ENCODE results near the gene TNNT1.

TNNT1 gene

DNA sequence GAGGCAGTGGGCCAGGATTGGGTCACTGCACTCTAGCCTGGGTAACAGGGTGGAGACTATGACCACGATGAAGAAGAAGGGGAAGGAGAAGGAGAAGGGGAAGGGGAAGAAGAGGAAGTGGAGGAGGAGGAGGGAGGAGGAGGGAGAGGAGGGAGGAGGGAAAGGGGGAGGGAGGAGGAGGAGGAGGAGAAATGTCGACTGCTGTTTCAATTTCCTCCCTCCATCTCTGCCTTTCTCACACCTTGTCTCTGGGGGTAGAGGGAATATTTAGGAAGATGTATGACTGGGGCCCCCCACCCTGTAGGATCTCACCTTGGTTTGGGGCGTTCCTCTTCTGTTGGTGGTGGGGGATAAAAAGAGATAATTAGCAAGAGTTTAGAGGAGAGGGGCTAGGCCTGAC lies 3.8 kb downstream of the TNNT1 start:
- DNase-seq, result no peak
- TF ChIP-seq POLR2A (IDR thresholded peaks at IDR 0.05; ENCODE audit: low read length) (no peak), GATA1 (IDR thresholded peaks at IDR 0.05; ENCODE audit: low read depth, low read length) (no peak)

DNA sequence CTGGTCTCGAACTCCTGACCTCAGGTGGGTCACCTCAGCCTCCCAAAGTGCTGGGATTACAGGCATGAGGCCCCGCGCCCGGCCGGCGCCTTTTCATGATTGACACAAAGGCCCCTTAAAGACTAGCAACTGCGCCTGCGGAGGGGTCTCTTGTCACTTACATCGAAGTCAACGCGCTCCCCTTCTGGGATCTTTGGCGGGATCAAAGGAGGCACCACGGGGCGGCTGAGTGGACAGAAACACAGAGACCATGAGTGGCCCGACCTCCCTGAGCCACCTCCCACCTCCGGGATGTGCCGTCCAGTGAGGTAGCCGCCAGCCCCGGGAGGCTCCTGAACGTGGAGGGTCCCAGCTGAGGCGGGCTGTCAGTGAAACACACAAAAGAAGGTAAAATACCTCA lies 7.3 kb downstream of the TNNT1 start:
- no peak for DNase-seq
- TF ChIP-seq POLR2A (IDR thresholded peaks at IDR 0.05; ENCODE audit: low read length), result no peak
- TF ChIP-seq GATA1 (IDR thresholded peaks at IDR 0.05; ENCODE audit: low read depth, low read length), result no peak

GRCh38 chr19:55137915-55138314 lies 11.1 kb downstream of the TNNT1 start:
- no peak for DNase-seq
- no peak for TF ChIP-seq POLR2A (IDR thresholded peaks at IDR 0.05; ENCODE audit: low read length)
- TF ChIP-seq GATA1 (IDR thresholded peaks at IDR 0.05; ENCODE audit: low read depth, low read length), result no peak

GRCh38 chr19:55136399-55137102 lies 12.5 kb downstream of the TNNT1 start:
- DNase-seq, result no peak
- TF ChIP-seq GATA1 (IDR thresholded peaks at IDR 0.05; ENCODE audit: low read depth, low read length) (no peak), POLR2A (IDR thresholded peaks at IDR 0.05; ENCODE audit: low read length) (no peak)

DNA sequence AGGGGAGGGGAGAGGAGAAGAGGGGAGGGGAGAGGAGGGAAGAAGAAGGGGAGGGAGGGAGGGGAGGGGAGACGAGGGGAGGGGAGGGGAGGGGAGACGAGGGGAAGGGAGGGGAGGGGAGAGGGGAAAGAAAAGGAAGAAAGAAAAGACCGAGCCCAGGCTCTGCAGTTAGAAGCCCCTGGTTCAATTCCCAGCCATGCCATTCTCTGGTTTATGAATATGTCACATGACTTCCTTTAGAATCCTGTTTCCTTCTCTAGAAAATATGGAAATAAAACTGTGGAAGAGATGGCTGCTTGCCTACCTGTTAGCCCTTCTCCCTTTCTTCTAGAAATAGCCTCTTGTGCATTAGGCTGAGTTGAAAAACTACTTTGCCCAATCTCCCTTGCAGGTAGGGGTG lies 14.3 kb downstream of the TNNT1 start:
- DNase-seq, result no peak
- TF ChIP-seq POLR2A (IDR thresholded peaks at IDR 0.05; ENCODE audit: low read length), result no peak
- TF ChIP-seq GATA1 (IDR thresholded peaks at IDR 0.05; ENCODE audit: low read depth, low read length), result no peak

- TF ChIP-seq POLR2A (IDR thresholded peaks at IDR 0.05; ENCODE audit: low read length) (no peak), GATA1 (IDR thresholded peaks at IDR 0.05; ENCODE audit: low read depth, low read length) (no peak)
- DNase-seq, result no peak
Observed at GRCh38 chr19:55133639-55134444, 15.2 kb downstream of the TNNT1 start.

GRCh38 chr19:55132453-55133129 lies 16.4 kb downstream of the TNNT1 start:
- TF ChIP-seq POLR2A (IDR thresholded peaks at IDR 0.05; ENCODE audit: low read length) (no peak), GATA1 (IDR thresholded peaks at IDR 0.05; ENCODE audit: low read depth, low read length) (no peak)
- DNase-seq, result peak in 1 of 2 experiments; percentile 32

GRCh38 chr19:55131421-55131820 lies 17.6 kb downstream of the TNNT1 start:
- TF ChIP-seq GATA1 (IDR thresholded peaks at IDR 0.05; ENCODE audit: low read depth, low read length) (no peak), POLR2A (IDR thresholded peaks at IDR 0.05; ENCODE audit: low read length) (no peak)

GRCh38 chr19:55119053-55119452 lies 30.0 kb downstream of the TNNT1 start:
- no peak for DNase-seq
- TF ChIP-seq GATA1 (IDR thresholded peaks at IDR 0.05; ENCODE audit: low read depth, low read length), result no peak

More at GRCh38 chr19:55131421-55131820, 17.6 kb downstream of the TNNT1 start:
- DNase-seq, result no peak

DNA sequence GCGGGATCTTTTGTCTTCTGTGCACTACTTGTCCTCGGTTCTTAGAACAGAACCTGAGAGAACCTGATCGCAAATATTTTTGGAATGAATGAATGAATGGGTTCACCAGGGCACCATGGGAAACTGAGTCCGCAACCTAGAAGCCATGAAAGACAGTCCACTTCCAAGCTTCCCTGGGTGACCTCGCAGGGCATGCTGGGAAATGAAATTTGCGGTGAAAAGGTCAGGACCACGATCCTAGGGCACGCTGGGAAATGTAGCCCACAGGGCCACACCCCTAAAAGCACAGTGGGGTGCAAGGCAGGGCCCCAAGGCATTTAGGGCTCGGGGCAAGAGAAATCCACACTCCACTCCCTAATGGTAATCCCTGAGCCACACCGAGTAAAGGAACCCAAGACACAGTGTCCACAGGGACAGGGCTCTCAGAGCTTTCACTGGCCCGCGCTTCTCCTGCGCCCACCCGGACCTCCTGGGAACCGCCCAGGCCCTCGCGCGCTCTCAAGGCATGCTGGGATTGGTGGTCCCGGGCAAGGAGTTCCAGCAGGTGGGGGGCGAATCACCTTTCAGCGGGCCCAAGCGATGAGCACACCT lies 30.5 kb downstream of the TNNT1 start:
- TF ChIP-seq POLR2A (IDR thresholded peaks at IDR 0.05; ENCODE audit: low read length) (no peak), GATA1 (IDR thresholded peaks at IDR 0.05; ENCODE audit: low read depth, low read length) (no peak)
- peak; percentile 46 to 50 for DNase-seq

- TF ChIP-seq POLR2A (IDR thresholded peaks at IDR 0.05; ENCODE audit: low read length), result peak; percentile 50
- no peak for TF ChIP-seq GATA1 (IDR thresholded peaks at IDR 0.05; ENCODE audit: low read depth, low read length)
- peak; percentile 99 for DNase-seq
Observed at GRCh38 chr19:55117663-55118391, 31.2 kb downstream of the TNNT1 start.

DNA sequence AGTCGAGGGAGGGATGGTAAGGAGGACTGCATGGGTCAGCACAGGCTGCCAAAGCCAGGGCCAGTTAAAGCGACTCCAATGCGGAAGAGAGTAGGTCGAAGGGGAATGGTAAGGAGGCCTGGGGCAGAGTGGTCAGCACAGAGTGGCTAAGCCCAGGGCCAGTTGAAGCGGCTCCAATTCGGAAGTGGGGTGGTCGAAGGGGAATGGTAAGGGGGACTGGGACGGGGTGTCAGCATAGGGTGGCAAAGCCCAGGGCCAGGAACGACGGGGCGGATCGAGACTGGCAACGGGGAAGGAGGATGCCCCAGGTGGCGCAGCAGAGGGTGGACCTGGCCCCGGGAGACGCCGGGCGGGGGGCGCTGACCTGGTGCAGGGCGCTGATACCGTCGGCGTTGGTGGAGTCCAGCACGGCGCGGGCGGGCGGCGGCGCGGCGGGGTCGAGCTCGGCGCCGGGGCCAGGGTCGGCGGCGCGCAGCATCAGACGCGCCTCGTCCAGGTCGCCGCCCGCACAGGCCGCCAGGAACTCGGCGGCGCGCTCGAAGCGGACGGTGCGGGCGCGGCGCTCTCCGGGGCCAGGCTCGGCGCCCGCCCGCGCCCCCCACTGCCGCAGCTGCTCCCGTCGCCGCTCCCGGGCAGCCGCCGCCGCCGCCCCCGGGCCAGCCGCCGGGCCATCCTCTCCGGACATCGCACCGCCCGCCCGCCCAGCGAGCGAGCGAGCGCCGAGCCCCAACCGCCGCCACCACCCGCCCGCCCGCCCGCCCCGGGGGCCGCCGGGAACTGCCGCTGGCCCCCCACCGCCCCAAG lies 31.9 kb downstream of the TNNT1 start, which contains the start of gene PPP1R12C:
PPP1R12C (minus strand) TSS at position 779 of the 804 bp plus-strand sequence; CDS start at position 685, 94 bp downstream.
- TF ChIP-seq GATA1 (IDR thresholded peaks at IDR 0.05; ENCODE audit: low read depth, low read length) (no peak), POLR2A (IDR thresholded peaks at IDR 0.05; ENCODE audit: low read length) (no peak)
- peak; percentile 76 to 81 for DNase-seq
